DMS 273 (cell line): ENCODE data around the gene KRTAP10-5.
"Not testable (repeated sequence)": the region's sequence is repeated elsewhere in the genome, so short reads cannot be mapped to it uniquely, and the experiment has no call there.

Source experiments
- DNase-seq: peaks from one replicate; lab custom pipeline; 2025; ENCODE audit not compliant: unreplicated experiment; lab: John Stamatoyannopoulos, UW

Gene KRTAP10-5, protein sequence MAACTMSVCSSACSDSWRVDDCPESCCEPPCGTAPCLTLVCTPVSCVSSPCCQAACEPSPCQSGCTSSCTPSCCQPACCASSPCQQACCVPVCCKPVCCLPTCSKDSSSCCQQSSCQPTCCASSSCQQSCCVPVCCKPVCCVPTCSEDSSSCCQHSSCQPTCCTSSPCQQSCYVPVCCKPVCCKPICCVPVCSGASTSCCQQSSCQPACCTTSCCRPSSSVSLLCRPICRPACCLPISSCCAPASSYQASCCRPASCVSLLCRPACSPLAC

GRCh38 chr21:44580231-44580821 lies at the start of gene KRTAP10-5:
Gene KRTAP10-5 (minus strand): TSS chr21:44580604. CDS start chr21:44580578, 26 bp downstream.
- not testable (repeated sequence) for DNase-seq

DNA sequence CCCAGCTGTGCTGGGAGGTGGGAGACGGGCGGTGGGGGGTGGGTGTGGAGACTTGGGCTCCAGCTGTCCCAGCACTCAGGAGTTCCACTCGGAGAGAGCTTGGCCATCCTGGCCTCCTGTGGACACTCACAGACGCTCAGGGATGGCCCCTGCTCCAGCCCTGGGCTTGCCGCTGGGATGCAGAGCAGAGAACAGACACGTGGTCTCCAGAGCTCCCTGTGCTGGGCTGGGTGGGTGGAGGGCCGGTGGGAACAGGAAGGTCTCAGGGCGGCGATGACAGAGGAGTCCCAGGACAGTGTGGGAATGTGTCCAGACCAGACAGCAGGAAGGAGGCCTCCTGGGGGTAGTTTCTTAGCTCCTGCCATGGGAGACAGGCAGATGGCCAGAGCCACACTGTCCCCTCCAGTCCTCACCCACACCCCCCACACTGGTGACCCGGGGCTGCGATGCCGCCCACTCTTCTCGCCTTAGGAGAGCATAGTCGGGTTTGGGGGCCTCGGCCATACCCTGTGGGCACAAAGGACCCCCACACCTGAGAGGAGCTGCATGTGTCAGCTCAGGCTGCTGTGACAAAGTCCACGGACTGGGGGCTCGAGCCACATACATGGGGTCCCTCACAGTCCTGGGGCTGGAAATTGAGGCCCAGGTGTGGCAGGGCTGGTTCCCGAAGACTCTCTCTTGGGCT lies 48.4 kb upstream of the KRTAP10-5 start:
- DNase-seq: no peak

- DNase-seq: not testable (repeated sequence)
These were observed 47.4 kb upstream of the KRTAP10-5 start for GRCh38 chr21:44627831-44628233.

DNA sequence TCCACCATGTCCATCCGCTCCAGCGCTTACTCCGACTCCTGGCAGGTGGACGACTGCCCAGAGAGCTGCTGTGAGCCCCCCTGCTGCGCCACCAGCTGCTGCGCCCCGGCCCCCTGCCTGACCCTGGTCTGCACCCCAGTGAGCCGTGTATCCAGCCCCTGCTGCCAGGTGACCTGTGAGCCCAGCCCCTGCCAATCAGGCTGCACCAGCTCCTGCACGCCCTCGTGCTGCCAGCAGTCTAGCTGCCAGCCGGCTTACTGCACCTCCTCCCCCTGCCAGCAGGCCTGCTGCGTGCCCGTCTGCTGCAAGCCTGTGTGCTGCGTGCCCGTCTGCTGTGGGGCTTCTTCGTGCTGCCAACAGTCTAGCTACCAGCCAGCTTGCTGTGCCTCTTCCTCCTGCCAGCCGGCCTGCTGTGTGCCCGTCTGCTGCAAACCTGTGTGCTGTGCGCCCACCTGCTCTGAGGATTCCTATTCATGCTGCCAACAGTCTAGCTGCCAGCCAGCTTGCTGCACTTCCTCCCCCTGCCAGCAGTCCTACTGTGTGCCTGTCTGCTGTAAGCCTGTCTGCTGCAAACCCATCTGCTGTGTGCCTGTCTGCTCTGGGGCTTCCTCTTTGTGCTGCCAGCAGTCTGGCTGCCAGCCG lies 46.9 kb upstream of the KRTAP10-5 start:
- peak; percentile 65 for DNase-seq

GRCh38 chr21:44626673-44627143 lies 46.3 kb upstream of the KRTAP10-5 start, which contains the start of gene KRTAP10-9:
Gene KRTAP10-9 (plus strand): TSS chr21:44627093. CDS start chr21:44627172, 79 bp downstream.
- no peak for DNase-seq

DNA sequence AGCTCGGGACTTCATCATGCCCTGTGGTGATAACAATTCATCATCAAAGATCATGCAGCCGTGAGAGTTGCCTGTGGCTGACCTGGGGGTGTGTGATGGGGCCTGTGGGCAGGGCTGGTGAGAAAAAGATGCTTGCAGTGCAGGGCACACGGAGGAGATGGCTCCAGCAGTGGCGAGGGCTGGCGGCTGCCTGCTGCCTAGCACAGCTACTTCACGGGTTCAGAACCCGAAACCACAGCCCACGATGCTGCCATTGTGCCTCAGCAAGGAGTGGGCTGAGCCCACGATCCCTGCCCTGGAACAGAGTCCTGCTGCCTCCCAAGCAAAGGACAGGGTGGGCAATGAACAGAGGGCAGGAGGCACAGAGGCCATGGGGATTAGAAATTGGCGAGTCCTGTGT lies 45.9 kb upstream of the KRTAP10-5 start:
- DNase-seq: no peak

DNA sequence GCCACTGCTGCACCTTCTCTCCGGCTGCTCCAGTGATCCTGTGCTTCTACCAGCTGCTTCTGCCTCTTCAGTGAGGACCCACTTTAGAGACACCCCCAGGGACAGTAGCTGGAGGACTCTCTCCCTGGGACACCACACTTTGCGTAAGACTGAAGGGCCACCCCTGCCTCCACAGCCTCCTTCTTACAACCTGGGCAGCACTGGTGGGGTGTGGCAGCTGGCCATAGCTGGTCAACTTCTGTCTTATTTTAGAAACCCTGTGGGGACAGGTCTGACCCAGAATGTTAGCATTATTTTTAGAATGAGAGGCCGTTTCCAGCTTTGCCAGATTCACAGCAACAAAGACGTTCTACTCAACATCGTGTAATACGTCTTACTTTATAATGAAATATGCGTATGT lies 45.4 kb upstream of the KRTAP10-5 start:
- no peak for DNase-seq

GRCh38 chr21:44623575-44623974 lies 43.2 kb upstream of the KRTAP10-5 start:
- DNase-seq: no peak

- DNase-seq: no peak
These were observed 39.5 kb upstream of the KRTAP10-5 start for GRCh38 chr21:44619886-44620285.

DNA sequence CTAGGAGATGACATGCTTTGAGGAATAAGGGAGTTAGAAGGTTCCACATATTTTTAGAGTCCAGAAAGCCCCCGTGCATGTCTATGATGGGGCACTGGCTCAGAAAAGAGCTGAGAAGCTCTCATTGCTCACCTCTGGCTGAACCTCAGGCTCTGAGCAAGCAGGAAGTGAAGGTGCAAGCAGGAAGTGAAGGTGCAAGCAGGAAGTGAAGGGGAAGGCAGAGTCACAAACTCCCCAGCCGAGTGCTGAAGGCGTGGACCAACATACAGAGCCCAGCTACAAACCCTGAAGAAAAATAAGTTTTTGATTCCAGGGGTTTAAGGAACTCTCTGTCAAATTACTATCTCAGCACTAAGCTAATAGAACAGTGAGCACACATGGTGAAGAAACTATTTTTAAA lies 38.5 kb upstream of the KRTAP10-5 start:
- DNase-seq: no peak

DNA sequence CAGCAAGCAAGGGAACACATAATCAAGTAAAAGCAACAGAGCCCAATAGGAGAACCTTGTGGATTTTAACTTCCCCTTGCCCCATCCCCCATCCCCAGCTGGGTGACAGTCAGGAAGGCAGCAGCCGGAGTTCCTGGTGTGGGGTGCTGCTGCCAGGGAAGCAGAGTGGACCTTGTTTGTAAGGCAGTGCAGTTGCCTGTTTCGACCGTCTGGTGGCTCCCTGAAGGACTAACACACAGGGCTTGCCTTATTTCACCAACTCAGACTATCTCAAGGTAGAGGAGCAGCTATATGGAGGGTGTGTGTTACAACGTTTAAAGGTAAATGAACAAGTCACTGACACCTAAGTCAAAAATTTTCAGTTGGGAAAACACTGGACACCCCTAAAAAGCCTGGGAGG lies 38.1 kb upstream of the KRTAP10-5 start:
- DNase-seq: no peak

GRCh38 chr21:44617071-44617501 lies 36.7 kb upstream of the KRTAP10-5 start:
- DNase-seq: no peak

GRCh38 chr21:44616591-44616926 lies 36.2 kb upstream of the KRTAP10-5 start:
- no peak for DNase-seq

DNA sequence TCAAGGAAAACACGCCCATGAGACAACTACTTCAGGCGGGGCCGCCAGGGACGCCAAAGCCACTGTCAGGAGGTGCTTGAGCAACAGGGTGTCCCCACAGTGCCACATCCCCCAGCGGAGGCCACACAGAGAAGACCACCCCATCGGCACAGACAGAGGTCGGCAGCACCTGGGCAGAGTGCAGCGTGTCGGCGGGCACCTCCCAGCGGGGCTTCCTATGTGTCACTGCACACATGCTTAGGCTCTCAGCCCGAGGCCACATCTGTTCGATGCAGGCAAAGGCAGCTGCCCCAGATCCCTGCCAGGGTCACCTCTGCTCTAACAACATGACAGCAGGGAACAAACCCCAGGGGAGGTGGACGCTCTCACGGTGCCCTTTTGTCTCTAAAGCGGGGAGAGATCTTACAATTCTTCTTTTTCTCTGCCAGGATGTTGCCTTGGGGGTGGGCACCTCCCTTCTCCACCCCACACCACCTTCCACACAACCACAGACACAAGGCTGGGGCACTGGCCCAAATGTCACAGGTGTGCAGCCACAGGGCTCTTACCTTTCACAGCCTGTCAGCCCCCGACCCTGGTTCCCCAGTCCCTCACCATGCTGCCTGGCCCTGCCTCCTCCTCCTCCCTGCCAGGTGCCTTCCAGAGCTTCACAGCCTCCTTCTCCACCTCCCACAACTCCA lies 35.6 kb upstream of the KRTAP10-5 start:
- DNase-seq: peak; percentile 59

DNA sequence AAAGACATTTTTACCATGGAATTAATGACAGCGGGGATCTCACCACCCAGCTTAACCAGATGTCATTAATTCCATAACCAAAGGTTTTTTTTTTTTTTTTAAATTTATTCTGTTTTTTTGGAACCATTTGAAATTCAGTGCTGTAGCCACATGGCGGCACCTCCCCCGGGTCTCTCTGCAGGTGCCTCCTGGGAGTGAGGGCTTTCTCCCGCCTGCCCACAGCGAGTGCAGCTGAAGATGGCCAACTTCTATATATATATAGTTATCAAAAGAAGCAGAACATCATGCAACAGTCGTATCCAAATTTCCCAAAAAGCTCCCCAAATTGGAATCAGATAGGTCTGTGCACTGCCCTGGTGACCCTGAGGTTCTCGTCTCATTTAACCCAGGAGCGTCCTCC lies 35.1 kb upstream of the KRTAP10-5 start:
- DNase-seq: no peak

DNA sequence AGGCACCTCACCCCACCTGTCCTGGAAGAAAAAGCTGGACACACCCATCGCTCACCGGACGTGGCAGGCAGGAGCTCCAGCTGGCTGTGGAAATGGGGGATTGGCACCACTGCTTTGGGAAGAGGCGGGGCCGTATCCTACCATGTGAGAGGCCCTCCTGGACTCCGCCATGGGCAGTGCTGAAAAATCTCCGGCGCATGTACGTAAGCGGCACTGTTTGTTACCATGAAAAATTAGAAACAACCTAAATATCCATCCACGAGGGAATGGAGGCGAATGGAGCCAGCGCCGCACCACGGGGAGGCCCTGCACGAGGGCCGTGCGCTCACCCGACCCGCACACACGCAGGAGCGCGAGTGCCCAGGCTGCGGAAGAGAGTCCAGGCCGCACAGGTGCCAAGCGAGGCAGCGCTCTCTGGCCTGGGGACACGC lies 34.6 kb upstream of the KRTAP10-5 start:
- DNase-seq: no peak

GRCh38 chr21:44614161-44614631 lies 33.8 kb upstream of the KRTAP10-5 start:
- DNase-seq: no peak

GRCh38 chr21:44613386-44614155 lies 33.2 kb upstream of the KRTAP10-5 start:
- no peak for DNase-seq

DNA sequence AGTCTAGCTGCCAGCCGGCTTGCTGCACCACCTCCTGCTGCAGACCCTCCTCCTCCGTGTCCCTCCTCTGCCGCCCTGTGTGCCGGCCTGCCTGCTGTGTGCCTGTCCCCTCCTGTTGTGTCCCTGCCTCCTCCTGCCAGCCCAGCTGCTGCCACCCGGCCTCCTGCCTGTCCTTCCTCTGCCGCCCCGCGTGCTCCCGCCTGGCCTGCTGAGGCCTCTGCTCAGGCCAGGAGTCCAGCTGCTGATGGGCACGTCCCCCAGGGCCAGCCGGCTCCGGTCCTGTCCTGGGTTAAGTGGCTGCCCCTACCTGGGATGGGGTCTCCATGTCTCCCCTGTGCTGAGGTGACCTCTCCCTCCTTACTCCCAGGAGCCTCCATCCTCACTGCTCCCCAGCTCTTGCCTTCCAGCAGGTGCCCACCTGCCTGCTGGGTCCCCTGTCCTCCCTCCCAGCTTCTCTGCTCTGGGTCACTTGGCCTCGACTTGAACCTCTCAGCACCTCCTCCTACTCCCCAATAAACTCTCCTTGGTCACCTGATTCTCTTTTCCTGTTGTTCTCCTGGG lies 32.3 kb upstream of the KRTAP10-5 start:
- no peak for DNase-seq

DNA sequence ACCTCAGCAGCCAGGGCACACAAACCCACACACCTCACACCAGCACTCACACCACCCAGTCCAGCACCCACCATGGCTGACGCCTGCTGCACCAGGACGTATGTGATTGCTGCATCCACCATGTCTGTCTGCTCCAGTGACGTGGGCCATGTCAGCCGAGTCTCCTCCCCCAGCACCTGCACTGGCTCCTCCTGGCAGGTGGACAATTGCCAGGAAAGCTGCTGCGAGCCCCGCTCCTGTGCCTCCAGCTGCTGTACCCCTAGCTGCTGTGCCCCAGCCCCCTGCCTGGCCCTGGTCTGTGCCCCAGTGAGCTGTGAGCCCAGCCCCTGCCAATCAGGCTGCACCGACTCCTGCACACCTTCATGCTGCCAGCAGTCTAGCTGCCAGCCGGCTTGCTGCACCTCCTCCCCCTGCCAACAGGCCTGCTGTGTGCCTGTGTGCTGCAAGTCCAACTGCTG lies 31.7 kb upstream of the KRTAP10-5 start, which contains the start of gene KRTAP10-8:
Gene KRTAP10-8 (plus strand): TSS at position 51 of the 458 bp plus-strand sequence. CDS start 22 bp downstream, at position 73.
- DNase-seq: peak; percentile 44
